HEK293T (cell line): Measurements from ENCODE around the gene SYCP3.
"Not testable (repeated sequence)": the region's sequence is repeated elsewhere in the genome, so short reads cannot be mapped to it uniquely, and the experiment has no call there.

Source experiments
- BHLHE40 ChIP-seq: fragments of 450-650 bp; IDR thresholded peaks from 2 replicates; pipeline ENCODE4 v1.6.1; 2016; ENCODE audit warnings: mild to moderate bottlenecking, moderate library complexity, borderline replicate concordance
- CTBP1 ChIP-seq: fragments of 450-650 bp; IDR thresholded peaks from 2 replicates; pipeline ENCODE4 v1.6.1; 2016; ENCODE audit warnings: borderline replicate concordance
- NFRKB ChIP-seq: fragments of 450-650 bp; IDR thresholded peaks from 2 replicates; pipeline ENCODE4 v1.6.1; 2016; ENCODE audit warnings: mild to moderate bottlenecking, moderate library complexity
- TARDBP ChIP-seq: fragments of 450-650 bp; IDR thresholded peaks from 2 replicates; pipeline ENCODE4 v1.6.1; 2016

- TF ChIP-seq NFRKB, CTBP1, TARDBP, BHLHE40: not testable (repeated sequence)
Observed at GRCh38 chr12:101734482-101734881, 4.8 kb downstream of the SYCP3 start.
